Subcutaneous adipose tissue (tissue), 4 donors: ENCODE data around the gene CPE. TPM values are rescaled to one million over a fixed set of nuclear protein-coding genes. Genes with fewer than 3 reads are reported as not detected.

ENCODE experiments used
- total RNA-seq, 4 donors: library from RNA; depleted of rRNA; stranded (reverse); fragments of >200 nt; gene quantifications; one replicate each; pipeline ENCODE4 v1.1.0, GENCODE V29; 2016
- TF ChIP-seq, protein P1 (sequence below): fragments of 450-650 bp; IDR thresholded peaks from one replicate; pipeline ENCODE4 v1.5.1; 2016; ENCODE audit warnings: low read depth, mild to moderate bottlenecking, control low read depth, antibody characterized with exemption, moderate library complexity

Gene CPE
- total RNA-seq, 4 donors from 2014 or later: 81.0 to 122 (median 99.6) TPM

DNA sequence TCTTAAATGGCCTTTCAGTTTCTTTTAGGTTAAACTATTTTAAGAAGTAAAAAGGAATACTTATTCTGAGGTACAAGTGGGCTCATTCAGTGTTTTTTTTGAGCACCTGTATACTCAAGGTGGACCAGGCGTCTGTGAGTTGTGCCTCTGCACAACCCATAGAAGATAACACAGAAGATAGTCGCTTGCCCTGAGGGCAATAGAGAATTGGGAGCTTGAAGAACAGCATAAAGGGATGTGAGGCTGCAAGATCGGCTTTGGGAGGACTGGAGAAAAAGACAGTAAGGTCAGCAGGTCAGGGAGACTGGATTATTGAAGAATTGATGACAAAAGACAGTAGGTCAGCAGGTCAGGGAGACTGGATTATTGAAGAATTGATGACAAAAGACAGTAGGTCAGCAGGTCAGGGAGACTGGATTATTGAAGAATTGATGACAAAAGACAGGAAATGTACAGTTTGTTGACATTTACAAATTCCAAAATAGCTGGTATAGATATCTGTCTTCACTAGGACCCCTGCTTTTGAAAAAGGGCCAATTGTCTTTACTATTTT is 3.1 kb downstream of the CPE start:
- TF ChIP-seq, protein P1, sequence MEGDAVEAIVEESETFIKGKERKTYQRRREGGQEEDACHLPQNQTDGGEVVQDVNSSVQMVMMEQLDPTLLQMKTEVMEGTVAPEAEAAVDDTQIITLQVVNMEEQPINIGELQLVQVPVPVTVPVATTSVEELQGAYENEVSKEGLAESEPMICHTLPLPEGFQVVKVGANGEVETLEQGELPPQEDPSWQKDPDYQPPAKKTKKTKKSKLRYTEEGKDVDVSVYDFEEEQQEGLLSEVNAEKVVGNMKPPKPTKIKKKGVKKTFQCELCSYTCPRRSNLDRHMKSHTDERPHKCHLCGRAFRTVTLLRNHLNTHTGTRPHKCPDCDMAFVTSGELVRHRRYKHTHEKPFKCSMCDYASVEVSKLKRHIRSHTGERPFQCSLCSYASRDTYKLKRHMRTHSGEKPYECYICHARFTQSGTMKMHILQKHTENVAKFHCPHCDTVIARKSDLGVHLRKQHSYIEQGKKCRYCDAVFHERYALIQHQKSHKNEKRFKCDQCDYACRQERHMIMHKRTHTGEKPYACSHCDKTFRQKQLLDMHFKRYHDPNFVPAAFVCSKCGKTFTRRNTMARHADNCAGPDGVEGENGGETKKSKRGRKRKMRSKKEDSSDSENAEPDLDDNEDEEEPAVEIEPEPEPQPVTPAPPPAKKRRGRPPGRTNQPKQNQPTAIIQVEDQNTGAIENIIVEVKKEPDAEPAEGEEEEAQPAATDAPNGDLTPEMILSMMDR: no peak

DNA sequence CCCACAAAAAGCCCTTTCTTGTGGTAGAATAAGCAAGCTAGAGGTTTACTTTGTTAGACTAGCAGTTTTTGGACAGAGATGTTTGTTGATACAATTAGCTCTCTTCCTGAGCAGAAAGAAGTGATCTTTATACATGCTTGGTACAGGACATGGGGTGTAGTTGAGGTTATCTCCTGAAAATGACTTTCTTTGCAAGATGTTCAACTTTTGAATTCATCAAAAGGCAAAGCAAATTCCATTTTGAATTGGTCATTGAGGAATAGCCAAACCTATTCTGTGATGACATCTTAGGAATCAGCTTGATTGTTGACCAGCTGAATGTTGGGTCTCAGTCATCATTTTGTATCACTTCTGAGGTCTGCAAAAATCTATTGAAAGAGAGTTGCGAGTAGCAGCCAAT is 3.8 kb downstream of the CPE start:
- TF ChIP-seq, protein P1: no peak

DNA sequence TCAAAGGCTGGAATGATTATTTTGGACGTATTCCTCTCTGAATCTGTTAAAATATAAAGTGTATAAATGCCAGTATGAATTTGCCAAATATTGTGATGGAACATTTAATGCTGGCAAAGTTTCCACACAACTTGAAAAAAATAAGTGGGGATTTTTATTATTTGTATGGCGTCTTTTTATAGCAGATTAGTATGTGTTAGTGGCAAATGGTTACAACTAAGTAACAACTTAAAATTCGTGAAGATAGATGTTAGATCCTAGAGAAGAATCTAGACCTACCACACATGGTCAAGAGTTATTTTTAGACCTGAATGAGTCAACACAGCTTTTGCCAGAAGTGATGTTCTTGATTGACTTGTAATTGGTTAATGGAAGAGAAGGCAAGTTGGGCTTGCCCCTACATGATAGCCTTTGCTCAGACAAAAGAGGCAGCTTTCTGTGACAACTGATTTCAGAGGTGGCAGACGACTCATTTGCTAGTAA is 4.8 kb downstream of the CPE start:
- TF ChIP-seq, protein P1: no peak

DNA sequence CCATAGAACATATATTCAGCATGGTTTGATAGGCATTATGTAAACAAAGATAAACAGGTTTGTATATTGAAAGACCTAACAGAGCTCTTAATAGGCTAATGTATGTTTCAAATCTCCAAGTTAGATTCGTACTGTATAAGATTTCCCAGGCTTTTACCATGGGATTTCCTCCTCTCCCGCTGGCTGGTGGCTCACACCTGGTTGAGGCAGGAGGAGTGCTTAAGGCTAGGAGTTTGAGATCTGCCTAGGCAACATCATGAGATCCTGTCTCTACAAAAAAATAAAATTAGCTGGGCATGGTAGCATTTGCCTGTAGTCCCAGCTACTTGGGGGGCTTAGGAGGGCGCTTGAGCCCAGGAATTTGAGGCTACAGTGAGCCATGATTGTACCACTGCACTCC is 5.4 kb downstream of the CPE start:
- TF ChIP-seq, protein P1: no peak

DNA sequence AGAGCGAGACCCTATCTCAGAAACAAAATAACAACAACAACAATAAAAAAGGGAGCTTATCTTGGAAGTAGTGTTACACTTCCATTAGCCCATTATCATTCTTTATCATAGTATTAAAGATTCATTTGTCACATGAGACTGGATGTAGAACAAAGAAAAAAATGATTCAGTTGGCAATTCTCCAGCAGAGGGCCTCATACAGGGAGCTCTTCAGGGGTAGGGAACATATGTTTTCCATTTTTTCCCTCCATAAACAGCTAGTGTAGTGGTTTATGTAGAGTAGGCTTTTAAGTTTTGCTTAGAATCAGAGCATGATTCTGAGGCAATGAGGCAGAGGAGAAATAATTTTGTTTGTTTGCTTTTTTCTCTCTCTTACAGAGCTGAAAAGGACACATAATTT is 5.8 kb downstream of the CPE start:
- TF ChIP-seq, protein P1: no peak

DNA sequence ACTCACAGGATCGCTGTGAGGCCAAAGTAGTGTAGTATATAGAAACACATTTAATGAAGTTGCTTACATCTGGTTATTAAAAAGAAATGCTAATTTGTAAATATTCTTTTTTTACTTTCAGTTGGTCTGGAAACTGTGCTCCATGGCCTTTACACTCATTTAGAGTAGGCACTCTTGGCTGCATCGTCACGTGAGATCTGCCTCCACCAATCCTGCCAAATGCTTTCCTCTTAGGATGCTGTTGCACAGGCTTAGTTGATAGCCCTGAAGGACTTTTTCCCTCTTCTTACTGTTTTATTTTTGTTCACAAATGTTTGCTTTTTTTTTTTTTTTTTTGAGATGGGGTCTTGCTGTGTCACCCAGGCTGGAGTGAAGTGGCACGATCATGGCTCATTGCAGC is 6.3 kb downstream of the CPE start:
- TF ChIP-seq, protein P1: no peak

DNA sequence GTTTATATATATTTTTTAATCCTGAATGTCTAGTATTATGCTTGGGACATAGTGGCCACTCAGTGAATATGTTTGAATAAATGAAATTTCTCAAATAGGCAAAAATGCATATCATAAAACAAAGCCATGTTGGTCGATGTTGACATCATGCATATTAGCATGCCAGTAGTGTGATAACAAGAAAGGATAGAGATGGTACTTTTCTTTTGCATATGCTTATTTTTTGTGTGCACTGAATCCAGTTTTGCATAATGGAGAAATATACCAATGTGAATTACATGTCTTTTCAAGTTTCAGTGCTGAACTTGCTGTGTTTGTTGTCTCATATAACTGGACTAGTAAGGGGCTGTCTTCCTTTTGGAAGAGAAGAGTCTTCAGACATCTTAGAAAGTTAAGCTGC is 7.5 kb downstream of the CPE start:
- TF ChIP-seq, protein P1: no peak
